Omental fat pad (tissue), 4 donors: ENCODE measurements around the gene ACTMAP. TPM values are rescaled to one million over a fixed set of nuclear protein-coding genes. Genes with fewer than 3 reads are reported as not detected.

Source experiments
- ATAC-seq: fragments of 150-250 bp; one replicate; pipeline ENCODE4 v1.9.1; 2016; ENCODE audit warnings: mild to moderate bottlenecking, moderate library complexity; ENCODE audit not compliant: low FRiP score
- DNase-seq: peaks from one replicate; pipeline ENCODE4 v3.0.0-alpha.2; 2019; ENCODE audit warnings: low spot score
- total RNA-seq, 4 donors: library from RNA; depleted of rRNA; stranded (reverse); fragments of >200 nt; gene quantifications; one replicate each; pipeline ENCODE4 v1.1.0, GENCODE V29; 2016
- TF ChIP-seq, protein P1 (sequence below), 3 donors: fragments of 450-650 bp; IDR thresholded peaks; one replicate each; pipeline ENCODE4 v1.5.1; 2016 to 2017; ENCODE audit warnings: antibody characterized with exemption in 3 of 3, mild to moderate bottlenecking in 3 of 3, moderate library complexity in 2 of 3

The ACTMAP gene
- total RNA-seq, 4 donors from 2014 or later = 3.2 to 3.8 (median 3.5) TPM

GRCh38 chr19:40704491-40705361, 45.6 kb downstream of the ACTMAP start:
- TF ChIP-seq, protein P1, sequence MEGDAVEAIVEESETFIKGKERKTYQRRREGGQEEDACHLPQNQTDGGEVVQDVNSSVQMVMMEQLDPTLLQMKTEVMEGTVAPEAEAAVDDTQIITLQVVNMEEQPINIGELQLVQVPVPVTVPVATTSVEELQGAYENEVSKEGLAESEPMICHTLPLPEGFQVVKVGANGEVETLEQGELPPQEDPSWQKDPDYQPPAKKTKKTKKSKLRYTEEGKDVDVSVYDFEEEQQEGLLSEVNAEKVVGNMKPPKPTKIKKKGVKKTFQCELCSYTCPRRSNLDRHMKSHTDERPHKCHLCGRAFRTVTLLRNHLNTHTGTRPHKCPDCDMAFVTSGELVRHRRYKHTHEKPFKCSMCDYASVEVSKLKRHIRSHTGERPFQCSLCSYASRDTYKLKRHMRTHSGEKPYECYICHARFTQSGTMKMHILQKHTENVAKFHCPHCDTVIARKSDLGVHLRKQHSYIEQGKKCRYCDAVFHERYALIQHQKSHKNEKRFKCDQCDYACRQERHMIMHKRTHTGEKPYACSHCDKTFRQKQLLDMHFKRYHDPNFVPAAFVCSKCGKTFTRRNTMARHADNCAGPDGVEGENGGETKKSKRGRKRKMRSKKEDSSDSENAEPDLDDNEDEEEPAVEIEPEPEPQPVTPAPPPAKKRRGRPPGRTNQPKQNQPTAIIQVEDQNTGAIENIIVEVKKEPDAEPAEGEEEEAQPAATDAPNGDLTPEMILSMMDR (IDR thresholded peaks at IDR 0.05) = no peak
- ATAC-seq (no peak), DNase-seq (no peak)

DNA sequence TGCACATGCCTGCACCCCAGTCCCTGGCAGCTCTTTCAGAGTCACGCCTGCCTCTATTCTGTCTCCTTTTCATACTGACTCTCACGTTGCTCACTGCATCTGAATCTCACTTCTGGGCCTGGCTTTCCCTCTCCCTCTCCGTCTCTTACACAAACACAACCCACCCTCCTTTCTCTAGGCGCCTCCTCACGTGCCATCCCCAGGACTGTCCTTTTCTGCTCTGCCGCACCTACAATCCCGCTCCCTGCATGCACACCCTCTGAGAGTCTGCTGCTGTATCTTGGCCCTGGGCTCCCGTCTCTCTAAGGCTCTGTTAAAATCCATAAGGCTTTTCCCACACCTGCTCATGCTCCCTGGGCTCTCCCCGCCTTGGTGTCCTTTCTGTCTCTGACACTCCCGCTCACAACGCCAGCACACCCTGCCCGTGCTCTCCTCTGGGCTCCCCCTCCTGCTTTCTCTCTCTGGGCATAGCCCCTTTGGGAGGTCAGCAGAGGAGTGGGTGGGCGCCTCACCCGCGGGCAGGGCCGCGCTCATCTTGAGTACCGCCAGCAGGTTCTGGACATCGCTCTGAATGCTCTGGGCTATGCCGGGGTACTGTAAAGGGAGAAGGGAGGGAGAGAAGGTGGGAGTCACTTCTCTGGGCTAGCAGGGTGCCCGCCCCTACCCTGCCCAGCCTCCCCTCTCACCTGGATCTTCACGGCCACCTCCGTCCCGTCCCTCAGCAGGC, 47.1 kb downstream of the ACTMAP start:
- DNase-seq (no peak), ATAC-seq (no peak)
- TF ChIP-seq, protein P1 (IDR thresholded peaks at IDR 0.05) = no peak

GRCh38 chr19:40702337-40703012, 47.8 kb downstream of the ACTMAP start:
- DNase-seq (no peak), ATAC-seq (no peak)
- TF ChIP-seq, protein P1 (IDR thresholded peaks at IDR 0.05) = no peak

DNA sequence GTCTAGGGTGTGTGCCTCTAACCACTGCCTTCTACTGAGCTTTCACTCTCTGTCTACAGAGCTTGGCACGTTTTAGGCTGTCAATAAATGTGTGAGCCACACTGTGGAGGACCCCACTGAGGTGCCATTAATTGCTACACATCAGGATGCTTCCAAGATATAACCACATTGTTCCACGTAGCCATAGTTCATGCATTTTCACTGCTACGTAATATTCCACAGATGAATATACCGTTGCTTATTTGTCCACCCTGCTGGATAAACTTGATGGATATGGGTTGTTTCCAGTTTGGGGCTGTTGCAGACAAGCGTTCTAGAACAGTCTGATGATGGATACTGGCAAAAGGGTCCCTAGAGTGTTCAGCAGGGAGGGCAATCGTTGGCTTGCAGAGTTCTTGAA, 48.5 kb downstream of the ACTMAP start:
- ATAC-seq = no peak
- TF ChIP-seq, protein P1 (IDR thresholded peaks at IDR 0.05) = no peak

GRCh38 chr19:40700083-40700482, 50.2 kb downstream of the ACTMAP start:
- ATAC-seq (no peak), DNase-seq (no peak)
- TF ChIP-seq, protein P1 (IDR thresholded peaks at IDR 0.05) = no peak

More for the DNA sequence above, 48.5 kb downstream of the ACTMAP start:
- no peak for DNase-seq

GRCh38 chr19:40697007-40697406, 53.3 kb downstream of the ACTMAP start:
- DNase-seq (no peak), ATAC-seq (no peak)
- TF ChIP-seq, protein P1 (IDR thresholded peaks at IDR 0.05) = no peak
